PC-3 (cell line): Measurements from ENCODE around the gene POMC.
A peak's percentile ranks its signal among the peaks of the same experiment; 100 is the strongest.

Experiments used
- CTCF ChIP-seq: fragments of 300-600 bp; sonication (generic); conservative IDR thresholded peaks from 2 replicates; pipeline ENCODE4 v1.5.1; 2017; ENCODE audit warnings: antibody characterized with exemption, low read depth, mild to moderate bottlenecking, low read length
- EZH2 ChIP-seq: fragments of 300-600 bp; sonication (generic); IDR thresholded peaks from one replicate; pipeline ENCODE4 v1.6.1; 2017; ENCODE audit warnings: antibody characterized with exemption, mild to moderate bottlenecking, low read length; ENCODE audit not compliant: unreplicated experiment

GRCh38 chr2:25201265-25201664, 32.9 kb upstream of the POMC start:
- TF ChIP-seq CTCF = peak; percentile 35; the same call in 1 of the 2 replicates
- no peak for TF ChIP-seq EZH2
